Upper lobe of left lung (tissue), 6 donors: ENCODE measurements around the gene SMIM14. TPM values are rescaled to one million over a fixed set of nuclear protein-coding genes. Genes with fewer than 3 reads are reported as not detected.

Experiments
- ATAC-seq, 2 donors: fragments of 200-7000 bp; cut with Tn5 transposase; one replicate each; pipeline ENCODE4 v1.9.1; 2022; ENCODE audit warnings: mild to moderate bottlenecking in 2 of 2, moderate library complexity in 2 of 2; ENCODE audit not compliant: low FRiP score in 2 of 2
- DNase-seq, 2 donors: peaks; one replicate each; pipeline ENCODE4 v3.0.0-alpha.2; 2019 to 2020
- H3K27ac ChIP-seq, 4 donors: fragments of 200-600 bp; sonication (generic); one replicate each; pipeline ENCODE4 v1.5.1; 2016 to 2019
- H3K27me3 ChIP-seq, 4 donors: fragments of 200-600 bp; sonication (generic); one replicate each; pipeline ENCODE4 v1.5.1; 2017 to 2019
- H3K36me3 ChIP-seq, 4 donors: fragments of 200-600 bp; sonication (generic); one replicate each; pipeline ENCODE4 v1.5.1; 2016 to 2019
- H3K4me1 ChIP-seq, 4 donors: fragments of 200-600 bp; sonication (generic); one replicate each; pipeline ENCODE4 v1.5.1; 2018 to 2019
- H3K4me3 ChIP-seq, 4 donors: fragments of 200-600 bp; sonication (generic); one replicate each; pipeline ENCODE4 v1.5.1; 2017 to 2019; ENCODE audit warnings: mild to moderate bottlenecking in 2 of 4, moderate library complexity in 1 of 4
- H3K9me3 ChIP-seq, 4 donors: fragments of 200-600 bp; sonication (generic); one replicate each; pipeline ENCODE4 v1.5.1; 2018 to 2019
- EP300 ChIP-seq, 4 donors: sonication (generic); formaldehyde crosslinking; IDR thresholded peaks; one replicate each; pipeline ENCODE4 v1.5.1; 2017; ENCODE audit warnings: antibody characterized with exemption in 4 of 4, control low read depth in 2 of 4
- POLR2A ChIP-seq, 4 donors: fragments of 450-650 bp; IDR thresholded peaks; one replicate each; pipeline ENCODE4 v1.5.1; 2016 to 2017; ENCODE audit warnings: antibody characterized with exemption in 4 of 4, mild to moderate bottlenecking in 2 of 4
- POLR2AphosphoS5 ChIP-seq, 2 donors: sonication (generic); formaldehyde crosslinking; IDR thresholded peaks; one replicate each; pipeline ENCODE4 v1.5.1; 2017; ENCODE audit warnings: antibody characterized with exemption in 2 of 2
- WGBS, 2 donors: methylation state at CpG; one replicate each; pipeline ENCODE4 v1.1.5; 2017 to 2018; 5-methylcytosine and 5-hydroxymethylcytosine counted together
- small RNA-seq, 4 donors: library from RNA; depleted of rRNA; stranded (forward); fragments of <200 nt; gene quantifications; one replicate each; pipeline ENCODE3, GENCODE V24; 2016
- total RNA-seq, 6 donors: library from RNA; depleted of rRNA in 4 of 6; stranded (reverse); fragments of >200 nt in 4 of 6; gene quantifications; one replicate each; pipeline versions ENCODE4 v1.1.0 to v1.2.1, GENCODE V29; 2016 to 2021
- TF ChIP-seq, protein P1 (sequence below), 6 experiments: fragments of 450-650 bp in 4 of 6; fragments of 200-600 bp in 2 of 6; sonication (generic) in 2 of 6; IDR thresholded peaks; one replicate each; pipeline ENCODE4 v1.5.1; 2016 to 2019; ENCODE audit warnings: antibody characterized with exemption in 6 of 6
- donor health status: DM: no; HTN: no; CAD: no; lungs with moderate emphysema.
- donor health status: DM: no; HTN: yes; CAD: no; lungs with severe emphysema.

Gene SMIM14
- total RNA-seq, 6 donors from 2014 or later = 24.1 to 80.5 (median 40.4) TPM

GRCh38 chr4:39497909-39498726 is 140.5 kb downstream of the SMIM14 start:
- H3K4me3 ChIP-seq = no peak overlapping the region
- peaks cover 16 to 45% (median 23%) of the 10 kb centered on the region in 4 donors for H3K36me3 ChIP-seq
- no peak overlapping the region for H3K27ac ChIP-seq
- no peaks in the 10 kb centered on the region for H3K9me3 ChIP-seq
- 94% methylated on average over 1 of the region's 1 CpG for WGBS, 2 donors
- no peaks in the 10 kb centered on the region for H3K4me1 ChIP-seq
- no peak for ATAC-seq
- TF ChIP-seq POLR2AphosphoS5 (IDR thresholded peaks at IDR 0.05) = no peak
- TF ChIP-seq, protein P1, sequence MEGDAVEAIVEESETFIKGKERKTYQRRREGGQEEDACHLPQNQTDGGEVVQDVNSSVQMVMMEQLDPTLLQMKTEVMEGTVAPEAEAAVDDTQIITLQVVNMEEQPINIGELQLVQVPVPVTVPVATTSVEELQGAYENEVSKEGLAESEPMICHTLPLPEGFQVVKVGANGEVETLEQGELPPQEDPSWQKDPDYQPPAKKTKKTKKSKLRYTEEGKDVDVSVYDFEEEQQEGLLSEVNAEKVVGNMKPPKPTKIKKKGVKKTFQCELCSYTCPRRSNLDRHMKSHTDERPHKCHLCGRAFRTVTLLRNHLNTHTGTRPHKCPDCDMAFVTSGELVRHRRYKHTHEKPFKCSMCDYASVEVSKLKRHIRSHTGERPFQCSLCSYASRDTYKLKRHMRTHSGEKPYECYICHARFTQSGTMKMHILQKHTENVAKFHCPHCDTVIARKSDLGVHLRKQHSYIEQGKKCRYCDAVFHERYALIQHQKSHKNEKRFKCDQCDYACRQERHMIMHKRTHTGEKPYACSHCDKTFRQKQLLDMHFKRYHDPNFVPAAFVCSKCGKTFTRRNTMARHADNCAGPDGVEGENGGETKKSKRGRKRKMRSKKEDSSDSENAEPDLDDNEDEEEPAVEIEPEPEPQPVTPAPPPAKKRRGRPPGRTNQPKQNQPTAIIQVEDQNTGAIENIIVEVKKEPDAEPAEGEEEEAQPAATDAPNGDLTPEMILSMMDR (IDR thresholded peaks at IDR 0.05) = no peak
- TF ChIP-seq POLR2A (IDR thresholded peaks at IDR 0.05) = no peak
- no peak for TF ChIP-seq EP300 (IDR thresholded peaks at IDR 0.05)
- no peaks in the 10 kb centered on the region for H3K27me3 ChIP-seq
- no peak for DNase-seq

Small RNA genes lying within 50 kb of the gene (small RNA-seq; reads per million reads assigned to genes)
- 0 reads per million in 4 donors for gene RNU7-11P

Other genes with a start within 250 kb of the SMIM14 start
- gene KLB, start 231.9 kb downstream of the SMIM14 start, total RNA-seq = 1 to 10 TPM in 3 of 6 donors, under 1 TPM in 3; 0.20 to 9.0 (median 0.84) TPM
- 1,000 to 10,000 TPM in 4 of 6 donors, 100 to 1,000 TPM in 2; 743 to 2,200 (median 1,155) TPM for gene RPL9, start 179.9 kb downstream of the SMIM14 start, total RNA-seq
- 10 to 100 TPM in 3 of 6 donors, 1 to 10 TPM in 3; 4.9 to 23.0 (median 10.8) TPM for gene LIAS, start 179.8 kb downstream of the SMIM14 start, total RNA-seq
- 100 to 1,000 TPM in 2 of 6 donors, 10 to 100 TPM in 4; 30.9 to 115 (median 56.9) TPM for gene UGDH, start 111.4 kb downstream of the SMIM14 start, total RNA-seq
- gene UBE2K, start 59.3 kb upstream of the SMIM14 start, total RNA-seq = 10 to 100 TPM; 22.3 to 57.4 (median 34.4) TPM